ENCODE results near the gene THPO. TPM values are rescaled to one million over a fixed set of nuclear protein-coding genes. Genes with fewer than 3 reads are reported as not detected.
"Not testable (repeated sequence)": the region's sequence is repeated elsewhere in the genome, so short reads cannot be mapped to it uniquely, and the experiment has no call there.

The THPO gene
- total and polyA plus RNA-seq, 2 experiments from 2014 or later = 0.14 to 1.9 TPM

- Histone ChIP-seq H3K27me3 (ENCODE audit: insufficient read depth) (no peaks in the 10 kb centered on the region), H3F3A (replicated peaks; ENCODE audit: low read depth) (0 out of 2 replicates have a peak, but pooled peaks cover 4% of the 10 kb centered on the region), H4K20me1 (replicated peaks; ENCODE audit: insufficient read depth) (peaks cover 10% of the 10 kb centered on the region), H3K4me3 (no peak overlapping the region), H2AFZ (no peak overlapping the region), H3K4me1 (ENCODE audit: insufficient read depth) (peaks cover 12% of the 10 kb centered on the region; the same call in 1 of the 2 replicates), H3K4me2 (no peak overlapping the region), H3K27ac (ENCODE audit: low read depth) (no peak overlapping the region), H3K36me3 (ENCODE audit: insufficient read depth) (no peaks in the 10 kb centered on the region), H3K9me2 (ENCODE audit: insufficient read depth) (no peaks in the 10 kb centered on the region), H3K79me2 (replicated peaks; ENCODE audit: insufficient read depth) (peaks cover 15% of the 10 kb centered on the region; the same call in 1 of the 2 replicates)
- ATAC-seq = no peak
- H3K9me3 Mint-ChIP-seq = no peaks in the 10 kb centered on the region; the same call in 2 of the 3 replicates
- TF ChIP-seq NANOG (IDR thresholded peaks at IDR 0.05; ENCODE audit: borderline replicate concordance) = no peak
- TF ChIP-seq POLR2AphosphoS5 (IDR thresholded peaks at IDR 0.05; ENCODE audit: low read depth) = no peak
- peak overlapping the region; percentile 80; the same call in 1 of the 2 replicates for H3K27ac Mint-ChIP-seq
- peaks cover 12% of the 10 kb centered on the region for H3K36me3 Mint-ChIP-seq (ENCODE audit: low read depth)
- H3K27me3 Mint-ChIP-seq (ENCODE audit: insufficient read depth, low read depth, poor library complexity) = peaks cover 20% of the 10 kb centered on the region
- H3K4me1 Mint-ChIP-seq = peaks cover 29% of the 10 kb centered on the region
- DNase-seq (ENCODE audit: low spot score) = no peak
- no peak overlapping the region for H3K4me3 Mint-ChIP-seq
Observed at GRCh38 chr3:184343200-184343876, 34.7 kb downstream of the THPO start.

- Mint-ChIP-seq H3K36me3 (ENCODE audit: low read depth) (peaks cover 15% of the 10 kb centered on the region), H3K27ac (no peak overlapping the region), H3K27me3 (ENCODE audit: insufficient read depth, low read depth, poor library complexity) (peaks cover 25% of the 10 kb centered on the region), H3K4me3 (no peak overlapping the region), H3K4me1 (peaks cover 43% of the 10 kb centered on the region), H3K9me3 (peaks cover 3% of the 10 kb centered on the region; the same call in 1 of the 3 replicates)
- Histone ChIP-seq H4K20me1 (replicated peaks; ENCODE audit: insufficient read depth) (peaks cover 14% of the 10 kb centered on the region), H3K4me1 (ENCODE audit: insufficient read depth) (peaks cover 26% of the 10 kb centered on the region), H3K4me3 (no peak overlapping the region), H3F3A (replicated peaks; ENCODE audit: low read depth) (peaks cover 12% of the 10 kb centered on the region; the same call in 1 of the 2 replicates), H3K4me2 (no peak overlapping the region), H3K79me2 (replicated peaks; ENCODE audit: insufficient read depth) (peaks cover 23% of the 10 kb centered on the region), H3K9me2 (ENCODE audit: insufficient read depth) (no peaks in the 10 kb centered on the region), H2AFZ (no peak overlapping the region), H3K27me3 (ENCODE audit: insufficient read depth) (no peaks in the 10 kb centered on the region), H3K36me3 (ENCODE audit: insufficient read depth) (no peaks in the 10 kb centered on the region), H3K27ac (ENCODE audit: low read depth) (no peak overlapping the region)
- TF ChIP-seq EZH2phosphoT487 (IDR thresholded peaks at IDR 0.05; ENCODE audit: unreplicated experiment) = no peak
- no peak for TF ChIP-seq CTCF (conservative IDR thresholded peaks at IDR 0.05; ENCODE audit: low read depth in 2 of 2)
- TF ChIP-seq POLR2AphosphoS5 (IDR thresholded peaks at IDR 0.05; ENCODE audit: low read depth) = no peak
- no peak for TF ChIP-seq JUNB (IDR thresholded peaks at IDR 0.05; ENCODE audit: unreplicated experiment)
- no peak for TF ChIP-seq ETS1 (IDR thresholded peaks at IDR 0.05)
- ATAC-seq (no peak), DNase-seq (ENCODE audit: low spot score) (no peak)
Observed at GRCh38 chr3:184341925-184342324, 36.1 kb downstream of the THPO start.

GRCh38 chr3:184339451-184340135 is 38.4 kb downstream of the THPO start:
- Histone ChIP-seq H3K4me1 (ENCODE audit: insufficient read depth) (peaks cover 27% of the 10 kb centered on the region), H3K79me2 (replicated peaks; ENCODE audit: insufficient read depth) (peaks cover 28% of the 10 kb centered on the region), H4K20me1 (replicated peaks; ENCODE audit: insufficient read depth) (peaks cover 17% of the 10 kb centered on the region), H3F3A (replicated peaks; ENCODE audit: low read depth) (peaks cover 22% of the 10 kb centered on the region)
- not testable (repeated sequence) for H2AFZ ChIP-seq; H3K4me2 ChIP-seq; H3K9me3 Mint-ChIP-seq; H3K4me3 ChIP-seq; DNase-seq (ENCODE audit: low spot score); H3K27ac Mint-ChIP-seq; H3K4me3 Mint-ChIP-seq; ATAC-seq; H3K36me3 ChIP-seq (ENCODE audit: insufficient read depth); H3K27ac ChIP-seq (ENCODE audit: low read depth); H3K27me3 ChIP-seq (ENCODE audit: insufficient read depth); H3K9me2 ChIP-seq (ENCODE audit: insufficient read depth)
- Mint-ChIP-seq H3K36me3 (ENCODE audit: low read depth) (peaks cover 21% of the 10 kb centered on the region), H3K4me1 (peaks cover 41% of the 10 kb centered on the region), H3K27me3 (ENCODE audit: insufficient read depth, low read depth, poor library complexity) (peaks cover 30% of the 10 kb centered on the region)
